WTC11 (cell line): ENCODE data around the gene RPL29. TPM values are rescaled to one million over a fixed set of nuclear protein-coding genes. Genes with fewer than 3 reads are reported as not detected.

ENCODE experiments used
- ATAC-seq: fragments of 200-7000 bp; cut with Tn5 transposase; 2 replicates; pipeline ENCODE4 v1.10.0; 2021; ENCODE audit warnings: mild to moderate bottlenecking, moderate library complexity
- CTCF ChIA-PET: fragments of 300-600 bp; sonication (Branson Sonifier 250); formaldehyde crosslinking; loops from one replicate; lab custom pipeline; 2021; ENCODE audit warnings: antibody characterized with exemption; lab: Charles Lee
- POLR2A ChIA-PET: fragments of 350-600 bp; sonication (Branson Sonifier 250); formaldehyde crosslinking; loops from one replicate; lab custom pipeline; 2021; ENCODE audit warnings: antibody characterized with exemption; lab: Charles Lee
- DNase-seq: peaks from one replicate; pipeline ENCODE4 v3.0.0; 2021; ENCODE audit warnings: low spot score
- H3K27ac Mint-ChIP-seq: 2 replicates; pipeline ENCODE4 v1.8.0; 2021; ENCODE audit warnings: mixed read lengths
- H3K27me3 Mint-ChIP-seq: 2 replicates; pipeline ENCODE4 v1.8.0; 2021; ENCODE audit warnings: low read depth, mild to moderate bottlenecking, moderate library complexity, mixed read lengths
- H3K36me3 Mint-ChIP-seq: 2 replicates; pipeline ENCODE4 v1.8.0; 2021; ENCODE audit warnings: mixed read lengths
- H3K4me1 Mint-ChIP-seq: 2 replicates; pipeline ENCODE4 v1.8.0; 2022; ENCODE audit warnings: mixed read lengths
- H3K4me3 Mint-ChIP-seq: 2 replicates; pipeline ENCODE4 v1.8.0; 2021; ENCODE audit warnings: mild to moderate bottlenecking, moderate library complexity, mixed read lengths
- H3K9me3 Mint-ChIP-seq: 2 replicates; pipeline ENCODE4 v1.8.0; 2021; ENCODE audit warnings: mixed read lengths
- FOXJ3 ChIP-seq: sonication (generic); formaldehyde crosslinking; IDR thresholded peaks from 2 replicates; pipeline ENCODE4 v1.9.0; 2021; ENCODE audit warnings: missing genetic modification reagents, mild to moderate bottlenecking, borderline replicate concordance
- FOXP1 ChIP-seq: sonication (generic); formaldehyde crosslinking; IDR thresholded peaks from 2 replicates; pipeline ENCODE4 v1.8.0; 2022; ENCODE audit warnings: missing genetic modification reagents, mild to moderate bottlenecking, moderate library complexity, borderline replicate concordance
- IRF2 ChIP-seq: sonication (generic); formaldehyde crosslinking; IDR thresholded peaks from 2 replicates; pipeline ENCODE4 v1.8.0; 2022; ENCODE audit warnings: low read depth, missing genetic modification reagents, borderline replicate concordance
- MXD4 ChIP-seq: fragments of 250-450 bp; sonication (Bioruptor Pico); IDR thresholded peaks from 2 replicates; pipeline ENCODE4 v1.8.0; 2021; ENCODE audit warnings: mild to moderate bottlenecking, moderate library complexity, borderline replicate concordance
- NFATC4 ChIP-seq: fragments of 250-450 bp; sonication (Bioruptor Pico); IDR thresholded peaks from 2 replicates; pipeline ENCODE4 v1.9.0; 2021; ENCODE audit warnings: mild to moderate bottlenecking
- NR1H2 ChIP-seq: sonication (generic); formaldehyde crosslinking; IDR thresholded peaks from 2 replicates; pipeline ENCODE4 v1.9.0; 2021; ENCODE audit warnings: mild to moderate bottlenecking, moderate library complexity, missing genetic modification reagents
- NR3C1 ChIP-seq: sonication (generic); formaldehyde crosslinking; conservative IDR thresholded peaks from 2 replicates; pipeline ENCODE4 v1.8.1; 2023; ENCODE audit warnings: low read depth, mild to moderate bottlenecking, missing genetic modification reagents
- RELA ChIP-seq: sonication (generic); formaldehyde crosslinking; IDR thresholded peaks from 2 replicates; pipeline ENCODE4 v1.8.1; 2022; ENCODE audit warnings: missing genetic modification reagents, mild to moderate bottlenecking, borderline replicate concordance
- SMAD3 ChIP-seq: sonication (generic); formaldehyde crosslinking; IDR thresholded peaks from 2 replicates; pipeline ENCODE4 v1.8.0; 2022; ENCODE audit warnings: missing genetic modification reagents, mild to moderate bottlenecking, borderline replicate concordance
- ZNF121 ChIP-seq: sonication (generic); formaldehyde crosslinking; IDR thresholded peaks from 2 replicates; pipeline ENCODE4 v1.8.0; 2023; ENCODE audit warnings: missing genetic modification reagents
- ZNF138 ChIP-seq: sonication (generic); formaldehyde crosslinking; conservative IDR thresholded peaks from 2 replicates; pipeline ENCODE4 v1.8.1; 2022; ENCODE audit warnings: mild to moderate bottlenecking, moderate library complexity, missing genetic modification reagents
- ZNF263 ChIP-seq: sonication (generic); formaldehyde crosslinking; IDR thresholded peaks from 2 replicates; pipeline ENCODE4 v1.8.1; 2022; ENCODE audit warnings: low read depth, mild to moderate bottlenecking, moderate library complexity, missing genetic modification reagents
- total RNA-seq: library from RNA; stranded (reverse); gene quantifications from 3 replicates; pipeline ENCODE4 v1.2.3, GENCODE V29; 2021
- TF ChIP-seq, protein P1 (sequence below): sonication (generic); formaldehyde crosslinking; IDR thresholded peaks from 2 replicates; pipeline ENCODE4 v1.8.1; 2022; ENCODE audit warnings: mild to moderate bottlenecking, moderate library complexity, missing genetic modification reagents
- TF ChIP-seq, protein P2 (sequence below): sonication (generic); formaldehyde crosslinking; IDR thresholded peaks from 2 replicates; pipeline ENCODE4 v1.8.0; 2023; ENCODE audit warnings: mild to moderate bottlenecking, missing genetic modification reagents
- TF ChIP-seq, protein P3 (sequence below): sonication (generic); formaldehyde crosslinking; IDR thresholded peaks from 2 replicates; pipeline ENCODE4 v1.8.0; 2022; ENCODE audit warnings: mild to moderate bottlenecking, missing genetic modification reagents
- TF ChIP-seq, protein P4 (sequence below): sonication (generic); formaldehyde crosslinking; IDR thresholded peaks from 2 replicates; pipeline ENCODE4 v1.8.1; 2023; ENCODE audit warnings: mild to moderate bottlenecking, missing genetic modification reagents, moderate library complexity
- TF ChIP-seq, protein P5 (sequence below): sonication (generic); formaldehyde crosslinking; IDR thresholded peaks from 2 replicates; pipeline ENCODE4 v1.8.1; 2023; ENCODE audit warnings: mild to moderate bottlenecking, missing genetic modification reagents, moderate library complexity
- TF ChIP-seq, protein P6 (sequence below): sonication (generic); formaldehyde crosslinking; conservative IDR thresholded peaks from 2 replicates; pipeline ENCODE4 v1.8.1; 2023; ENCODE audit warnings: mild to moderate bottlenecking, low read depth, missing genetic modification reagents, moderate library complexity

The RPL29 gene
- total RNA-seq, 1 experiment from 2014 or later, result 1,343 TPM

DNA sequence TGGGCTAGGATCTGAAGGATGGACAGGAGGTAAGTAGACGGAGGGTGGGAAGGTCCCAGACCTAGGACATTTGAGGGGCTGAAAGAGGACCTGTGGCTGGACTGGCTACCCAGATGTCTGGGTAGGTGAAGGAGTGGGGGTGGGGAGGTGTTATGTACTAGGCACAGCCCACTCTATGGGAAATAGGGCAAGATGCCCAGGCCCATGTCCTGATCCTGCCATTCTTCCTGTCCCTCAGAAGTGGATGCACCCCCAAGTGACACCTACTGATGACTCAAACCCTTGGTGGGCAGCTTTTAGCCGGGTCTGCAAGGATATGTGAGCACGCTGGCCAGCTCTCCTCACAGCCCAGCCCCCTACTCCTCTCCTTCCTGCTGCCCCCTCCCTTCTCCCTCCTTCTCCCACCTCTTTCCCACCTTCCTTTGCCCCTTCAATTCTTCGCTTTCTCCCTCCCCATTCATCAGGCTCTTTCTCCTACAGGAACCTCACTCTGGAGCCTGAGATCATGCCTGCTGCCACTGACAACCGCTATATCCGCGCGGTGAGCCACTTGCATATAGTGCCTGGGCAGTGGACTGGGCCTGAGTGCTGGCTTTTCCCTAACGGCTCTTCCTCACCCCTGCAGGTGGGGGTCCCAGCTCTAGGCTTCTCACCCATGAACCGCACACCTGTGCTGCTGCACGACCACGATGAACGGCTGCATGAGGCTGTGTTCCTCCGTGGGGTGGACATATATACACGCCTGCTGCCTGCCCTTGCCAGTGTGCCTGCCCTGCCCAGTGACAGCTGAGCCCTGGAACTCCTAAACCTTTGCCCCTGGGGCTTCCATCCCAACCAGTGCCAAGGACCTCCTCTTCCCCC is 7.2 kb downstream of the RPL29 start (continued):
- TF ChIP-seq, protein P1, sequence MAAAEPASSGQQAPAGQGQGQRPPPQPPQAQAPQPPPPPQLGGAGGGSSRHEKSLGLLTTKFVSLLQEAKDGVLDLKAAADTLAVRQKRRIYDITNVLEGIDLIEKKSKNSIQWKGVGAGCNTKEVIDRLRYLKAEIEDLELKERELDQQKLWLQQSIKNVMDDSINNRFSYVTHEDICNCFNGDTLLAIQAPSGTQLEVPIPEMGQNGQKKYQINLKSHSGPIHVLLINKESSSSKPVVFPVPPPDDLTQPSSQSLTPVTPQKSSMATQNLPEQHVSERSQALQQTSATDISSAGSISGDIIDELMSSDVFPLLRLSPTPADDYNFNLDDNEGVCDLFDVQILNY (CRISPR knock-in tag), result no peak
- TF ChIP-seq NR3C1 (CRISPR knock-in tag), result no peak
- no peak for TF ChIP-seq ZNF138 (CRISPR knock-in tag)
- no peak for TF ChIP-seq FOXP1 (CRISPR knock-in tag)

DNA sequence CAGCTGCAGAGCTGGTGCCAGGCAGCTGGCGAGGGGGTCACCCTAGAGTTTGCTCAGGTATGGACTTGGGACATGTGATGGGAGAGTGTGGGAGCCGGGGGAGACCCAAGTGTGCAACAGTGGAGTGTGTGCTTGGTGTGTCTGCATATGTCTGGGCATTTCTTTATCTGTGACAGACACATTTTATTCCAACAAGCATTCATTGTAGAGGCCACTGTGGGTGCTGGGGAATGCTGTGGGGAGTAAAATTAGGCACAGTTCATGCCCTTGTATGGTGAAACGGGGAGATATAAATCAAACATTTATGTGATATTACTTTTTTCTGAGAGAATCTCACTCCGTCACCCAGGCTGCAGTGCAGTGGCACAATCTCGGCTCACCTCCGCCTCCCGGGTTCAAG is 8.1 kb downstream of the RPL29 start:
- TF ChIP-seq, protein P2, sequence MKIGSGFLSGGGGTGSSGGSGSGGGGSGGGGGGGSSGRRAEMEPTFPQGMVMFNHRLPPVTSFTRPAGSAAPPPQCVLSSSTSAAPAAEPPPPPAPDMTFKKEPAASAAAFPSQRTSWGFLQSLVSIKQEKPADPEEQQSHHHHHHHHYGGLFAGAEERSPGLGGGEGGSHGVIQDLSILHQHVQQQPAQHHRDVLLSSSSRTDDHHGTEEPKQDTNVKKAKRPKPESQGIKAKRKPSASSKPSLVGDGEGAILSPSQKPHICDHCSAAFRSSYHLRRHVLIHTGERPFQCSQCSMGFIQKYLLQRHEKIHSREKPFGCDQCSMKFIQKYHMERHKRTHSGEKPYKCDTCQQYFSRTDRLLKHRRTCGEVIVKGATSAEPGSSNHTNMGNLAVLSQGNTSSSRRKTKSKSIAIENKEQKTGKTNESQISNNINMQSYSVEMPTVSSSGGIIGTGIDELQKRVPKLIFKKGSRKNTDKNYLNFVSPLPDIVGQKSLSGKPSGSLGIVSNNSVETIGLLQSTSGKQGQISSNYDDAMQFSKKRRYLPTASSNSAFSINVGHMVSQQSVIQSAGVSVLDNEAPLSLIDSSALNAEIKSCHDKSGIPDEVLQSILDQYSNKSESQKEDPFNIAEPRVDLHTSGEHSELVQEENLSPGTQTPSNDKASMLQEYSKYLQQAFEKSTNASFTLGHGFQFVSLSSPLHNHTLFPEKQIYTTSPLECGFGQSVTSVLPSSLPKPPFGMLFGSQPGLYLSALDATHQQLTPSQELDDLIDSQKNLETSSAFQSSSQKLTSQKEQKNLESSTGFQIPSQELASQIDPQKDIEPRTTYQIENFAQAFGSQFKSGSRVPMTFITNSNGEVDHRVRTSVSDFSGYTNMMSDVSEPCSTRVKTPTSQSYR (CRISPR knock-in tag), result no peak
- TF ChIP-seq, protein P3, sequence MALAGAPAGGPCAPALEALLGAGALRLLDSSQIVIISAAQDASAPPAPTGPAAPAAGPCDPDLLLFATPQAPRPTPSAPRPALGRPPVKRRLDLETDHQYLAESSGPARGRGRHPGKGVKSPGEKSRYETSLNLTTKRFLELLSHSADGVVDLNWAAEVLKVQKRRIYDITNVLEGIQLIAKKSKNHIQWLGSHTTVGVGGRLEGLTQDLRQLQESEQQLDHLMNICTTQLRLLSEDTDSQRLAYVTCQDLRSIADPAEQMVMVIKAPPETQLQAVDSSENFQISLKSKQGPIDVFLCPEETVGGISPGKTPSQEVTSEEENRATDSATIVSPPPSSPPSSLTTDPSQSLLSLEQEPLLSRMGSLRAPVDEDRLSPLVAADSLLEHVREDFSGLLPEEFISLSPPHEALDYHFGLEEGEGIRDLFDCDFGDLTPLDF (CRISPR knock-in tag), result no peak
- no peak for TF ChIP-seq ZNF121
- TF ChIP-seq RELA (CRISPR knock-in tag), result no peak
- TF ChIP-seq, protein P4, sequence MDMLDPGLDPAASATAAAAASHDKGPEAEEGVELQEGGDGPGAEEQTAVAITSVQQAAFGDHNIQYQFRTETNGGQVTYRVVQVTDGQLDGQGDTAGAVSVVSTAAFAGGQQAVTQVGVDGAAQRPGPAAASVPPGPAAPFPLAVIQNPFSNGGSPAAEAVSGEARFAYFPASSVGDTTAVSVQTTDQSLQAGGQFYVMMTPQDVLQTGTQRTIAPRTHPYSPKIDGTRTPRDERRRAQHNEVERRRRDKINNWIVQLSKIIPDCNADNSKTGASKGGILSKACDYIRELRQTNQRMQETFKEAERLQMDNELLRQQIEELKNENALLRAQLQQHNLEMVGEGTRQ (CRISPR knock-in tag), result no peak
- TF ChIP-seq, protein P5, sequence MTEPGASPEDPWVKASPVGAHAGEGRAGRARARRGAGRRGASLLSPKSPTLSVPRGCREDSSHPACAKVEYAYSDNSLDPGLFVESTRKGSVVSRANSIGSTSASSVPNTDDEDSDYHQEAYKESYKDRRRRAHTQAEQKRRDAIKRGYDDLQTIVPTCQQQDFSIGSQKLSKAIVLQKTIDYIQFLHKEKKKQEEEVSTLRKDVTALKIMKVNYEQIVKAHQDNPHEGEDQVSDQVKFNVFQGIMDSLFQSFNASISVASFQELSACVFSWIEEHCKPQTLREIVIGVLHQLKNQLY (CRISPR knock-in tag), result no peak
- TF ChIP-seq, all 79 proteins: peak for 0
- ATAC-seq (no peak), DNase-seq (no peak)
- no peak overlapping the region for H3K4me3 Mint-ChIP-seq
- POLR2A ChIA-PET, result interaction anchor here (1.5 kb wide), 1 partner anchor 8 kb away, joined by 3 read pairs; the partner anchor contains the start of gene RPL29
- no peaks in the 10 kb centered on the region for H3K27me3 Mint-ChIP-seq
- peak overlapping the region; percentile 48; the same call in 1 of the 2 replicates for H3K27ac Mint-ChIP-seq
- peaks cover 14% of the 10 kb centered on the region for H3K36me3 Mint-ChIP-seq
- peaks cover 24% of the 10 kb centered on the region for H3K4me1 Mint-ChIP-seq
- 0 out of 2 replicates have a peak, but pooled peaks cover 2% of the 10 kb centered on the region for H3K9me3 Mint-ChIP-seq
- CTCF ChIA-PET, result interaction anchor here (1.5 kb wide), 1 partner anchor 14 kb away, joined by 7 read pairs; the partner anchor contains the start of gene ABHD14B

DNA sequence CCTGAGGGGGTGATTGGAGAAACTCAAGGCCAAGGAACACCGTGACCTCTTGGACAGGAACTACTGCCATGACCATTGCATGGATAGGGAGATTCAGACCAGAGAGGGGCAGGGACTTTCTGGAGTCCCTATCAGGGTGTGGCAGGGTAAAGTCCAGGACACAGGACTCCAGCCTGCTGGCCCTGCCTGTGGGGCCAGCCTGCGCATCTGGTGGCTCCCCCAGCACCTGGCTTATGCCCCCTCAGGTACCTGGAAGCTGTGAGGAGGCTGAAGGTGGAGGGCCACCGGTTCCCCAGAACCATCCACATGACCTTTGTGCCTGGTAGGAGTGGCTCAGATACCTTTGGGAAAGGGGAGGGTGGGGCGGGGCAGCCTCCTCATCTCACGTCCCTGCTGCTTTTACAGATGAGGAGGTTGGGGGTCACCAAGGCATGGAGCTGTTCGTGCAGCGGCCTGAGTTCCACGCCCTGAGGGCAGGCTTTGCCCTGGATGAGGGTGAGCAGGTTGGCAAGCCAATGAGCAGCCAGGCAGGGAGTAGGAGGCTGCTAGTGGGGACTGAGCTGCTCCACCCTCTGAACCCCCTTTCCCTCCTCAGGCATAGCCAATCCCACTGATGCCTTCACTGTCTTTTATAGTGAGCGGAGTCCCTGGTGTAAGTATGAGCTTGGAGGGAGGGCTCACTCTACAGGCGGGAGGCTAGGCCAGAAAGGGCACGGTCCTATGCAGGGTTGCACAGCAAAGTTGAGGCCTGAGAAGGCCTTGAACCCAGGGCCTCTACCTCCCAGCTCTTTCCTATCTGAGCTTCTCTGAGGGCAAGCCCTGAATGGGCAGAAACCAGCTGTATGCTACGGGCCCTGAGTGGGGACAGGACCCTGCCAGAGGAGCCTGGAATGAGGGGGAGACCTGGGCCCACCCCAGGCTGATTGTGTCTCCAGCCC is 9.4 kb downstream of the RPL29 start:
- Mint-ChIP-seq H3K4me1 (peaks cover 27% of the 10 kb centered on the region), H3K9me3 (no peaks in the 10 kb centered on the region), H3K27ac (no peak overlapping the region), H3K4me3 (no peak overlapping the region), H3K36me3 (peaks cover 3% of the 10 kb centered on the region), H3K27me3 (no peaks in the 10 kb centered on the region)
- ChIA-PET CTCF (interaction anchor here (1.0 to 1.5 kb wide), 3 partner anchors 10 to 167 kb away, joined by 3 to 7 read pairs (median 3); partner anchors contain the start of genes ABHD14B and RPL29), POLR2A (interaction anchor here (0.5 to 1.5 kb wide), 2 partner anchors 10 kb away, joined by 3 read pairs; partner anchors contain the start of gene RPL29)
- no peak for DNase-seq
- no peak for ATAC-seq
- no peak for TF ChIP-seq FOXJ3 (CRISPR knock-in tag)
- no peak for TF ChIP-seq NR1H2
- TF ChIP-seq NFATC4 (CRISPR knock-in tag), result no peak
- no peak for TF ChIP-seq ZNF263
- TF ChIP-seq IRF2 (CRISPR knock-in tag), result no peak
- TF ChIP-seq, protein P6, sequence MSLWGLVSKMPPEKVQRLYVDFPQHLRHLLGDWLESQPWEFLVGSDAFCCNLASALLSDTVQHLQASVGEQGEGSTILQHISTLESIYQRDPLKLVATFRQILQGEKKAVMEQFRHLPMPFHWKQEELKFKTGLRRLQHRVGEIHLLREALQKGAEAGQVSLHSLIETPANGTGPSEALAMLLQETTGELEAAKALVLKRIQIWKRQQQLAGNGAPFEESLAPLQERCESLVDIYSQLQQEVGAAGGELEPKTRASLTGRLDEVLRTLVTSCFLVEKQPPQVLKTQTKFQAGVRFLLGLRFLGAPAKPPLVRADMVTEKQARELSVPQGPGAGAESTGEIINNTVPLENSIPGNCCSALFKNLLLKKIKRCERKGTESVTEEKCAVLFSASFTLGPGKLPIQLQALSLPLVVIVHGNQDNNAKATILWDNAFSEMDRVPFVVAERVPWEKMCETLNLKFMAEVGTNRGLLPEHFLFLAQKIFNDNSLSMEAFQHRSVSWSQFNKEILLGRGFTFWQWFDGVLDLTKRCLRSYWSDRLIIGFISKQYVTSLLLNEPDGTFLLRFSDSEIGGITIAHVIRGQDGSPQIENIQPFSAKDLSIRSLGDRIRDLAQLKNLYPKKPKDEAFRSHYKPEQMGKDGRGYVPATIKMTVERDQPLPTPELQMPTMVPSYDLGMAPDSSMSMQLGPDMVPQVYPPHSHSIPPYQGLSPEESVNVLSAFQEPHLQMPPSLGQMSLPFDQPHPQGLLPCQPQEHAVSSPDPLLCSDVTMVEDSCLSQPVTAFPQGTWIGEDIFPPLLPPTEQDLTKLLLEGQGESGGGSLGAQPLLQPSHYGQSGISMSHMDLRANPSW (CRISPR knock-in tag), result no peak
- no peak for TF ChIP-seq MXD4 (CRISPR knock-in tag)
- TF ChIP-seq SMAD3 (CRISPR knock-in tag), result no peak
- no peak for TF ChIP-seq ZNF138 (CRISPR knock-in tag)
